HG03025 (cell line): ENCODE measurements around the gene SAA1.
"Not testable (repeated sequence)": the region's sequence is repeated elsewhere in the genome, so short reads cannot be mapped to it uniquely, and the experiment has no call there.

Source experiments
- ATAC-seq: cut with Tn5 transposase; IDR thresholded peaks from one replicate; pipeline ENCODE4 v1.9.1; 2021; ENCODE audit warnings: mild to moderate bottlenecking, moderate library complexity; ENCODE audit not compliant: unreplicated experiment, low FRiP score

The SAA1 gene

DNA sequence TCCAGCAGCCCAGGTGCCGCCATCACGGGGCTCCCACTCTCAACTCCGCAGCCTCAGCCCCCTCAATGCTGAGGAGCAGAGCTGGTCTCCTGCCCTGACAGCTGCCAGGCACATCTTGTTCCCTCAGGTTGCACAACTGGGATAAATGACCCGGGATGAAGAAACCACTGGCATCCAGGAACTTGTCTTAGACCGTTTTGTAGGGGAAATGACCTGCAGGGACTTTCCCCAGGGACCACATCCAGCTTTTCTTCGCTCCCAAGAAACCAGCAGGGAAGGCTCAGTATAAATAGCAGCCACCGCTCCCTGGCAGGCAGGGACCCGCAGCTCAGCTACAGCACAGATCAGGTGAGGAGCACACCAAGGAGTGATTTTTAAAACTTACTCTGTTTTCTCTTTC is at the start of gene SAA1:
Gene SAA1, plus strand, starts transcription at position 316 of the 400 bp plus-strand sequence. CDS start 624 bp downstream, outside the sequence.
- no peak for ATAC-seq

DNA sequence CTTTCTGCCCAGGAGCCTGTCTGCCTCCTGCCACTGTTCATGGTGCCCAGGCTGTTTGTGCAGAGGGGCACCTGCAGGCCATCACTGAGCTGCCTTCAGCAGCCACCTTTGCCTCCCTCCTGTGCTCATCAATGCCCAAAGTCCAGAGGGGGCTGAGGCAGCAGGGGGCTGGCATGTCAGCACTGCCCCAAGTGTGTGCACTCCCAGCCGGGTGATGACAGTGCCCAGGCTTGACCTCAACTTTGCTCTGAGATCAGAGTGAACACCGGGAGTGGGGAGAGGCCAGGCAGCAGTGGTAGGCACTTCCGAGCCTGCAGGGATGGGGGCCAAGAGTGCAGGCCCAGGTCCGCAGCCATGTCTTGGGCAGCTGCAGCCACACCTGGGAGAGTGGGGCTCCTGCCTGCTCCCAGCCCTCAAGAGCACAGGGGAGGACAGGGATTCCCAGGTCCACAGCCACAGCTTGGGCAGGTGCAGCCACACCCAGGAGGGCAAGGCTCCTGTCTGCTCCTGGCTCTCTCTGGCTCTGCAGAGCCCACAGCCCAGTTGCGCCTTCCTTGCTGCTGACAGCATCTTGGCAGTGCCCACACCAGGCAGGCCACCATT is 44.7 kb upstream of the SAA1 start:
- no peak for ATAC-seq

DNA sequence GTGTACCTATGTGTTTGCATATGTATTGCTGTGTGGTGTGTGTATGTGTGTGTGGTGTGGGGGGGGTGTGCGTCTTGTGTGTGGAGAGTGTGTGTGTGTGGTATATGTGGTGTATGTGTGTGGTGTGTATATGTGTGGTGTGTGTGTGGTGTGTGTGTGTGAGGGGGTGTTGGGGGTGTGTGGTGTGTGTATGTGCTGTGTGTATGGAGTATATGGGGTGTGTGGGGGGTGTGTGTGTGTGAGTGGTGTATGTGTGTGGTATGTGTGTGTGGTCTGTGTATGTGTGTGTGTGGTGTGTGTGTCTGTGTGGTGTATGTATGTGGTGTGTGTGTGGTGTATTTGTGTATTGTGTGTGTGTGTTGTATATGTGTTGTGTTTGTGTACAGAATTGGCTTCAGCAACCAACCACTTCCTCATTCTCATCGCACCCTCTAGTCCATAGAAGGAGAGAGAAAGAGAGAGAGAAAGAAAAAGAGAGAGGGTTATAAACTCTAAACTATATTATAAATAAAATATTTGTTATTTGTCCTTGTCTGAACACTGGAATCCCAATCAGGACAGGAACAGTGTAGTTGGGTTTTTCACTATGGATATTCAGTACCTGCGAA is 43.1 kb upstream of the SAA1 start:
- ATAC-seq: no peak

DNA sequence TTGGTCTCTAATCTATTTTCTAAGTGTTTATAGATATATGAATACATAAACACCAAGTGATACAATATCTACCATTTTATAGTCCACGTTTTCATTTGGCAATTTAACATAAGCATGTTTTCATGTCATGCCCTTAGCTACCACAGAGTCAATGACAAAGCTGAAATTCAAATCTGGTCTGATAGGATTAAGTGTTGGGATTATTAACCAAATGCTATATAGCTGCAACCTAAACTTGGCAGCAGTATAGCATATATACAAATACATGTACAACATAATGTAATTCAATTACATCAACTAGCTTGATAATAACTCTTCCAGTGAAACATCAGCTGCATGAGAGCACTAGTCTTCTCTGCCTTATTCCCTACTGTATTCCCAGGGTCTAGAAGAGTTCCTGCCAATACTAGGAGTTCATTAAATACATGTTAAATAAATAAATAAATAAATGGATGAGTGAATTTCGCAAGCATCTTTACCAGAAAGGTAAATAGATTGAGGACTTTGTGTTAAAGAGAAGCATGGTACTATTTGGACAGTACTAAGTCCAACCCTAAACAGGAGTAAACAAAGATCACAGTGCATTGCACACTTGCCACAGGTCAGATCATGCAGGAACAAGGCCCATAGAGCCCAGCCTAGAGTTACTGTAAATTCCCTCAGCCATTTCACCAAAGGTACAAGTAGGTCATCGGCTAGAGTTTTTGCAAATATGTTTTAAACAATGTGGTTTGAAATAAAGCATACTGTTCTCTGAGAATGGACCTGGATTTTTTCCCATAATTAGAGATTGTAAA is 42.3 kb upstream of the SAA1 start:
- no peak for ATAC-seq

DNA sequence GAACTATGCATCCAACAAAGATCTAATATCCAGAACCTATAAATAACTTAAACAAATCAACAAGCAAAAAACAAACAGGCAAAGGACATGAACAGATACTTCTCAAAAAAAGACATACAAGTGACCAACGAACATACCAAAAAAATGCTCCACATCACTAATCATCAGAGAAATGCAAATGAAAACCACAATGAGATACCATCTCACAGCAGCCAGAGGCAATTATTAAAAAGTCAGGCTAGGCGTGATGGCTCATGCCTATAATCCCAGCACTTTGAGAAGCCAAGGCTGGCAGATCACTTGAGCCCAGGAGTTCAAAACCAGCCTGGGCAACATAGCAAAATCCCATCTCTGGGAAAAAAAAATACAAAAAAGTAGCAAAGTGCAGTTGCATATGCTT is 40.2 kb upstream of the SAA1 start:
- no peak for ATAC-seq

DNA sequence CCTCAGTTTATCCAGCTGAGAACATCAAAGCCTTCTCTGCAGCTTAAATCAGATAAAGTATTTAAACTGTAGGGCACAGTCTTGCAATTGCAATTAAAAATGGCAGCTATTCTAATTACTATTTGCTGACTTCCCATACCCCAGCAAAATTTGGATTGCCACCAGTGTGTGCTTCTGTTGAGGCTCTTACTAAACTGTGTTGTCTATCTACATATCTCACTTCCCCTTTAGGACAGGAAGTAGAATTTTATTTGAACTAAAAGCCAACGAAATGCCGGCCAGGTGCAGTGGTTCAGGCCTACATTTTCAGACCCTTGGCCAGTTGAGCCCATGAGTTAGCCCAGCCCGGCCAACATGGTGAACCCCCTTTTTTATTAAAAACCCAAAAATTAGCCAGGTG is 36.6 kb upstream of the SAA1 start:
- peak; percentile 93 for ATAC-seq

DNA sequence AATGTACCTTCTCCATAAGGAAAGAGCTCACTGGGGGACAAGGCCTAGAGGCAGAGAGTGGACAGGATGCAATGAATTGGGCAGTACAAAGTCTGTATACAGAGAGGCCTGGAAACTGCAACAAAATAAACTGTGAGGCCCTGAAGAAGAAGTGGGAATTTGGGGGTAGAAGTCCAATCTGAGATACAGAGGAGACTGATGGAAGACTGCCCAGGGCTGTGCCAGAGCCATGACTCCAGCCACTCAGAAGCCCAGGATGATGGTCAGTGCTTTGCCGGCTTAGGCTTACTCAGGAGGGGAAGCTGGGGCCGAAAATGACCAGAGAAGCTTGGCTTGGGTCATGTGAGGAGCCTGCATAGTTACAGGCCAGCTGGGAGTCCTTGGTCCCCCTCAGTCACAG is 35.2 kb upstream of the SAA1 start:
- ATAC-seq: no peak

DNA sequence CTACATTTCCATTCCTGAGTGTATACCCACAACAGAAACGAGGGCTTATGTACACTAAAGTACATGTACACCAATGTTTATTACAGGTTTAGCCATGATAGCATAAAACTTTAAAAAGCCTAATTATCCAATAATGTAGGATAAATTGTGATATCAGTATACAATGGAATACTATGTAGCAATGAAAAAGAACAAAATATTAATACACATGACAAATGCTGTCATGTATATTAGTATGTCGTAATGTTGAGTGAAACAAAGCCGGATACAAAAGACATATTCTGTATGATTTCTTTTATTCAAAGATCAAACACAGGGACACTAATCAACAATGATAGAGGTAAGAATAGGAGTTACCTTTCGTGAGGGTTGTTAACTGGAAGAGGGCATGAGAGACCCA is 32.2 kb upstream of the SAA1 start:
- ATAC-seq: no peak

DNA sequence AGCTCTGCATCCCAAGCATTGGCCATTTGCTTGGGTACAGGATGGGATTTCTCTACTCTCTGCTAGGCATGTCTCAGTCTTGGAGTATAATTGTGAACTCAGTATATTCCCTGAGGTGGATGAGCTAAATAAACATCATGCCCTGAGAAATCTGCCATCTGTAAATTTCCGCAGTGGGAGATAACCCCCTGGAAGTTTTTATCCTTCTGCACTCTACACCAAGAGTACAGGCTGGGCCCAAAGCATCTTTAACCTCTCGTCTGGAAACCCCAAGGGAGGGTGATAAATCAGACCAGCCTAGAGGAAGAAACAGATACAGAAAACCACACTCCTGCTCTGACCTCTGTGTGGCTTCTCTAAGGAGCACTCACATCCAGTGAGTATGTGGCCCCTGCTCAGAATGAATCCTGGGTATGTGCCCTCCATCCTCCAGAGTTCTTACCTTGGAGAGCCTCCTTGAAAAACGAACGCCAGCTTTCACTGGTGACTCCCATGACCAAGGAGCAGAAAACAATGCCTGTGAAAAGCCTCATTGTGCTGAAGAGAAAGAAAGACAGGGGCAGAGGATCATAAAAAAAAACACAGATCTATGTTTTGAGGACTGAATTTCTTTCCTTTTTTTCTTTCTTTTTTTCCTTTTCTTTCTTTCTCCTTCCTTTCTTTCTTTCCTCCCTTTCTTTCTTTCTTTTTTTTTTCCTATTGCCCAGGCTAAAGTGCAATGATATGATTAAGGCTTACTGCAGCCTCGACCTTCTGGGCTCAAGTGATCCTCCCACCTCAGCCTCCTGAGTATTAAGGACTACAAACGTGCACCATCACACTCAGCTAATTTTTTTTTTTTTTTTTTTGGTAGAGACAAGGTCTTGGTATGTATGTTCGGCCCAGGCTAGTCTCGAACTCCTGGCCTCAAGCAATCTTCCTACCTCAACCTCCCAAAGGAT is 30.4 kb upstream of the SAA1 start:
- ATAC-seq: no peak

DNA sequence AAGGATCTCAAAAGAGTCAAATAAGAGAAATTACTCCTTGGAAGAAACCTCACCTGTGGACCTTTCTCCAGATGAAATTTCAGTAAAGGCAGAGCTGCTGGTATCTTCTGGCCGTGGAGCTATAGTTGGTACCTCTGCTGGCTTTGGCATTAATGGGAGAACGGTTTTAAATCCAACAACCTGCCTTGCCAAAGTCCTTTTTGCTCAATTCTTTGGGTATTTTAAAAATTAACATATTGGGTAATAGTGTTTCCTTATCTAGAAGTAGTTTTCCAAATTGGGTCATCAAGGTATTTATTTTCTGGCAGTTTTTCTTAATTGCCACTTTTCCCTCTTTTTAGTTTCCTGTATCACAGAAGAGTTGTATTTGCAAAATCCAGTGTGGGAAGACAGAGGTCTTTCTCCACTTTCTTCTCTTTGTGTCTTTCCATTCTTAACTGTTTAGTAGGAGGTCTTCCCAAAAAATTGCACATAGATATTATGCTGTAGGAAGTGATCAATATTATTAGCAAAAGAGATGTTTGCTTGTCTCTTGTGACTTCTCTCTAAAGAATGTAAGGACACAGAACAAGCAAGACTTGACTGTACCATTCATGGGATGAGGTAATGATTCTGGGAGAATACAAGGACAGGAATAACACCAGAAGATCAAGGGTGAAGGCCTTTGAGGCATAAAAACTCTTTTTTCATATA is 29.3 kb upstream of the SAA1 start, which contains the start of gene SAA4:
Gene SAA4, minus strand, starts transcription at position 139 of the 693 bp plus-strand sequence. CDS start 876 bp downstream, outside the sequence.
- ATAC-seq: no peak

DNA sequence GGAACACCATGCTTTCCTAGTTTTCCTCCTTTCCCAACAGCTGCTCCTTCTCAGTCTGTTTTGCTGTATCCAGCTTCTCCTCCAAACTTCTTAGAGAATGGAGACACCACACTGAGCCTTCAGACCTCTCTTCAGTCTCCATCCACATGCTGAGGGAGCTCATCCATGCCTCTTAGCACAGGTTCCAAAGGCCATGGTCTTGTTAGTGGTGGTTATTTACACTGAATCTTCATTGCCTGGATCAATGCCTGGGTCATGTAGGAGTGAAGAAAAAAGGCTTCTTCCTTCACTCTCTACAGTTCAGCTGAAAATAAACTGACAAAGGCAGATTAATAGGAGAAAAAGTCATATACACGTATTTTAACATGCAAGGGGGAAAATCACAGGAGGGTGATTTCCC is 26.4 kb upstream of the SAA1 start:
- no peak for ATAC-seq

DNA sequence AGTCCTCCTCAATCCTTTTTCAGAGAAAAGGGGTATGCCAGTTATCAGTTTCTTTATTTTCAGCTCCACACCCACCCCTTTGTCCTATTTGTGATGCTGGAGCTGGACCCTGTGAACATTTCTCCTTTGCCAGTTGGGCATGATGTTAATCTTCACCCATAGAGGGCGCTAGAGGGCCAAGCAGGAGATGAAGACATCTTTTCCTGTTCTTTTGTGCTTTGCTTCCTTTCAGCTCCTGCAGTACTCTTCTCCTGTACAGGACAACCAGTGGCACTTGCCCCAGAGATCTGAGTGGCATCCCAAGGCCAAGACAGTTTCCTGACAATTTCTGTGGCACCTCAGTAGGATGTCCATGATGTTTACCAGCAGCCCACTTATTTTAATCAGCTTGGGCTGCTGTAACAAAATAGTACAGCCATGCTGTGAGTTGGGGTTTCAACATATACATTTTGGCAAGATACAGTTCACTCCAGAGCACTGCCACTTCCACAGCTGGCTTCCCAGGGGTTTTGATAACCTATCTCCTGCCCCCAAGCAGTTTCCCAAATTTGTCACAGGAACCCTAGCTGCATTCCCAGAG is 22.2 kb upstream of the SAA1 start:
- ATAC-seq: no peak

DNA sequence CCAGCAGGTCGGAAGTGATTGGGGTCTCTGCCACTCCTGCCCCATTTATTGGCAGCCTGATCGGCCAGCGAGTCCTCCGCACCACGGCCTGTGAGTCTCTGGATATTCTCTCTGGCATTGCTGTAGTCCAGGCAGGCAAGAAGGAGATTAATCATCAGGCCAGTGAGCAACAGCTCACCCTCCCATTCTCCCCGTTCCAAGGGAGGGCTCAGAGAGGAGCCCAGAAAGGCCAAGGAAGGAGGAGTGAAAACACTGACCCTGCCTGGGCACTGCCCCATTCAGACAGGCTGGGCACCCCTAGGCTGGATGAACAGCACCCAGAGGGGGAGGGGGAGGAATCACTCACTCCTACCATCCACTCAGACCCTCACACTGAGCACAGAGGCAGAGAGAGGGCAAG is 20.7 kb upstream of the SAA1 start:
- no peak for ATAC-seq

DNA sequence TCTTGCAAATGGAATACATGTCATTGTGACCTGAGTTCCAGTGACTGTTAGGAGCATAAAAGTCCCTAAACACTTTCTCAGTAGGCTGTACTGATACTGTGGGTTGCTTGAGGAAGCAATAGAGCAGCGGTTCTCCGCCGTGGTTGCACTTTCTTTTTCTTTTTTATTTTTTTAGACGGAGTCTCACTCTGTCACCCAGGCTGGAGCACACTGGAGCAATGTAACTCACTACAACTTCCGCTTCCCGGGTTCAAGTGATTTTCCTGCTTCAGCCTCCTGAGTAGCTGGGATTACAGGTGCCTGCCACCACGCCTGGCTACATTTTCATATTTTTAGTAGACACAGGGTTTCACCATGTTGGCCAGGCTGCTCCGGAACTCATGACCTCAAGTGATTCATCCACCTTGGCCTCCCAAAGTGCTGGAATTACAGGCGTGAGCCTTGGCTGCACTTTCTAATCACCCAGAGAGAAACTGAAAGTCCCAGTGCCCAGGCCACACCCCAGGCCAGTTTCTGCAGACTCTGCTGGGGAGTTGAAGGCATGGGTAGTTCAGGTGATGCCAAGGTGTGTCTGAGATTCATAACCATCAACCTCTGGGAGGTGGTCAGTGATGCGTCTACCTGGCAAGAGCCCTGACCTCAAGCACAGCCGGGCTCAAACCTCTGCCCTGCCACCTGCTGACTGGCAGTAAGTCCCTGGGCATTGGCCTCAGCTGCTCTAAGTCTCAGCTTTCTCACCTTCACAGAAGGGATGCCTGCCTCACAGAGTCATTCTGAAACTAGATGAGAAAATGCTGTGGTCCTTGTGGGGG is 19.5 kb upstream of the SAA1 start:
- peak; percentile 77 for ATAC-seq

DNA sequence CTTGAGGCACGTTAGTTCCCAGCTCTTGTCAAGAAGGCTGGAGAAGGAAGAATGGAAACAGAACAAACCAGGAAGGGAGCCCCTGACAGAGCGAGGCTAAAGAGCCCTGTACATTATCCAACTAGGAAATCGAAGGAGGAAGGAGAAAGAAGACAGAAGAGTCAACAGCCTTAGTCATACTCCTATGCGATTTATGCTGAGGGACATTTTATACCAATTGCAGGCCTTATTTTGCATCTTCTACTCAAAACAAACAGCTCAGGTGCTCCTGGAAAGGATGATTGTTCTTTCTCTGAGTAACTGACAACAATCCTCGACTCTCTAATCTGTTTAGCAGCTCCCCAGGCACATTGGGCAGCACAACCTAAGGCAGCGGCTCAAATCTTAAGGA is 18.9 kb upstream of the SAA1 start:
- ATAC-seq: not testable (repeated sequence)

DNA sequence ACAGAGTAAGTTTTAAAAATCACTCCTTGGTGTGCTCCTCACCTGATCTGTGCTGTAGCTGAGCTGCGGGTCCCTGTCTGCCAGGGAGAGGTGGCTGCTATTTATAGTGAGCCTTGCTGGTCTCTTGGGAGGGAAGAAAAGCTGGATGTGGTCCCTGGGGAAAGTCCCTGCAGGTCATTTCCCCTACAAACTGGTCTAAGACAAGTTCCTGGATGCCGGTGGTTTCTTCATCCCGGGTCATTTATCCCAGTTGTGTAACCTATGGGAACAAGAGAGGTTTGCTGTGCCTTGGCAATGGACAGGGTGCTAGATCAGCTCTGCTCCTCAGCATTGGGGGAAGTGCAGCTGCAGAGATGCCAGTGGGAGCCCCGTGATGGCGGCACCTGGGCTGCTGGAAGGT is 17.5 kb upstream of the SAA1 start, which contains the start of gene SAA2:
Gene SAA2, minus strand, starts transcription at position 108 of the 400 bp plus-strand sequence. CDS start 657 bp downstream, outside the sequence.
- ATAC-seq: no peak

DNA sequence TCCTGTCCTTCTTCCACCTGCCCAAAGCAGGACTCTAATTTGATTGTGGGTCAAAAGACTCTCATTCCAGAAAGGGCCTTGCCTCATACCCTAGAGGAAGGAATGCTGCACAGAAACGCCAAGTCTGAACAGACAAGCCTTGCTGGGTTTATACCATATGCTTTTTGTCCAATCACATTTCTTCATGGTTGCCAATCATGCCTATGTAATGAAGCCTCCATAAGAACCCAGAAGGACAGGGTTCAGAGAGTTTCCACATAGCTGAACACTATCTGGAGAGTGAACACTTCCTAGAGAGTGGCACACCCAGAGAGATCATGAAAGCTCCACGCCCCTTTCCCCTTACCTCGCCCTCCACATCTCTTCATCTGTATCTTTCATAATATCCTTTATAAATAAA is 12.8 kb upstream of the SAA1 start:
- no peak for ATAC-seq

DNA sequence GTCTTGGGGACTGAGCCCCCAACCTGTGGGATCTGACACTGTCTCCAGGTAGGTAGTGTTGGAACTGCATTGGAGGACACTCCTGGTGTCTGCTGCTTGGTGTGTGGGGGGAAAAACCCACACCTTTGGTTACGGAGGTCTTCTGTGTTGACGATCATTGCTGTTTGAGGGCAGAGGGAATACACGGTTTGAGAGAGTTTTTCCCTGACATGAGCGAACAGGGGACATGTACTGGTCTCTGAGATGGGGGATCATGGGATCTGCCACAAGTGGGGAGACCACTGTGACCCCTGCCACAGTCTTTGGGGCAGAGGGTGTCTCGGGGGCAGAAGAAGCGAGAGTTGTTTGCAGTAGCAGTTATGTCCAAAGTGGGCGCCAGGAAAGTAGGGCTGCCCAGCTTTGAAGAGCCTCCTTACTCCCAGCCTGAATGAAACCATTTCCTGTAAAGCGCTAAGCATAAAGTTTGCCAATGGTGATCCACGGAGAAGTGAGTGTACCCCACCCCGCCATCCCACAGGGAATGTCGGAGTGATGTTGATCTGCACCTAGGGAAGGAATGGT is 12.2 kb upstream of the SAA1 start:
- ATAC-seq: no peak
